K562 (cell line): ENCODE data around the gene SMU1. TPM values are rescaled to one million over a fixed set of nuclear protein-coding genes. Genes with fewer than 3 reads are reported as not detected.
A peak's percentile ranks its signal among the peaks of the same experiment; 100 is the strongest.

Source experiments
- AFF4 ChIP-seq: sonication (generic); formaldehyde crosslinking; IDR thresholded peaks from 2 replicates; pipeline ENCODE4 v1.8.0; 2023; ENCODE audit warnings: mild to moderate bottlenecking, missing genetic modification reagents
- CBFA2T3 ChIP-seq: fragments of 450-650 bp; IDR thresholded peaks from 2 replicates; pipeline ENCODE4 v1.6.1; 2017
- CHAMP1 ChIP-seq: fragments of 450-650 bp; IDR thresholded peaks from 2 replicates; pipeline ENCODE4 v1.6.1; 2016; ENCODE audit warnings: mild to moderate bottlenecking
- EWSR1 ChIP-seq: fragments of 450-650 bp; IDR thresholded peaks from 2 replicates; pipeline ENCODE4 v1.6.1; 2018; ENCODE audit warnings: borderline replicate concordance, mild to moderate bottlenecking, low read depth, moderate library complexity; ENCODE audit not compliant: partially characterized antibody
- FOXO4 ChIP-seq: fragments of 450-650 bp; formaldehyde crosslinking; IDR thresholded peaks from 2 replicates; pipeline ENCODE4 v1.4.0; 2020; ENCODE audit warnings: mild to moderate bottlenecking, moderate library complexity
- GTF2E2 ChIP-seq: fragments of 200-800 bp; sonication (Bioruptor generic); IDR thresholded peaks from 2 replicates; pipeline ENCODE4 v1.6.1; 2016; ENCODE audit warnings: missing genetic modification characterization, missing compliant biosample characterization
- MCM7 ChIP-seq, 2 experiments: fragments of 450-650 bp; IDR thresholded peaks; 2 replicates each; pipeline ENCODE4 v1.6.1; 2016 to 2018
- NKRF ChIP-seq: fragments of 450-650 bp; IDR thresholded peaks from 2 replicates; pipeline ENCODE4 v1.6.1; 2016; ENCODE audit warnings: borderline replicate concordance
- PKNOX1 ChIP-seq: fragments of 450-650 bp; IDR thresholded peaks from 2 replicates; pipeline ENCODE4 v1.6.1; 2016
- RBBP5 ChIP-seq: fragments of 200-600 bp; sonication (generic); IDR thresholded peaks from 2 replicates; pipeline ENCODE4 v1.6.1; 2012; ENCODE audit warnings: borderline replicate concordance, mild to moderate bottlenecking, low read length, control low read depth, inconsistent platforms; ENCODE audit not compliant: insufficient read depth, poor library complexity, severe bottlenecking
- RNF2 ChIP-seq: sonication (generic); IDR thresholded peaks from 2 replicates; pipeline ENCODE4 v1.6.1; 2016
- SRSF3 ChIP-seq: fragments of 200-400 bp; formaldehyde crosslinking; IDR thresholded peaks from 2 replicates; pipeline ENCODE4 v1.6.1; 2016; ENCODE audit warnings: mild to moderate bottlenecking, low read length, moderate library complexity; ENCODE audit not compliant: insufficient read depth
- ZNF324 ChIP-seq: fragments of 250-450 bp; sonication (Bioruptor Pico); IDR thresholded peaks from 2 replicates; pipeline ENCODE4 v1.4.0; 2020; ENCODE audit warnings: mild to moderate bottlenecking
- ZNF41 ChIP-seq: fragments of 250-450 bp; sonication (Bioruptor Pico); conservative IDR thresholded peaks from 2 replicates; pipeline ENCODE4 v1.4.0; 2020; ENCODE audit warnings: mild to moderate bottlenecking
- ZNF830 ChIP-seq: fragments of 250-450 bp; sonication (Bioruptor Pico); IDR thresholded peaks from 2 replicates; pipeline ENCODE4 v1.5.0; 2021; ENCODE audit warnings: mild to moderate bottlenecking
- ZZZ3 ChIP-seq: fragments of 450-650 bp; IDR thresholded peaks from 2 replicates; pipeline ENCODE4 v1.6.1; 2016; ENCODE audit warnings: antibody characterized with exemption, mild to moderate bottlenecking, moderate library complexity
- polyA plus RNA-seq, 8 experiments: library from polyadenylated mRNA; depleted of rRNA in 4 of 8; stranded (reverse) in 5 of 8; unstranded in 3 of 8; fragments of >200 nt; fragmentation: Nextera tagmentation in 2 of 8; fragmentation: Illumina TruSeq in 1 of 8; extraction: Ambion mirVana in 2 of 8; extraction: Trizol in 1 of 8; gene quantifications; 2 replicates each; pipeline versions ENCODE4 v1.2.1 to v1.2.3, GENCODE V29; 2011 to 2014; ENCODE audit warnings: inconsistent platforms in 1 of 8, missing spikeins in 1 of 8
- total RNA-seq, 7 experiments: library from RNA; depleted of rRNA in 6 of 7; stranded (reverse); fragments of >200 nt in 6 of 7; fragmentation: Illumina TruSeq in 2 of 7; extraction: Trizol in 2 of 7; gene quantifications; 2 replicates each; pipeline versions ENCODE4 v1.2.1 to v1.2.3, GENCODE V29; 2011 to 2021; ENCODE audit warnings: low replicate concordance in 1 of 7

Gene SMU1
- total and polyA plus RNA-seq, 9 of the 15 experiments (the other 6 are each of a cell fraction or from before 2014, with no cell fraction given) = 13.2 to 33.4 (median 20.7) TPM

- TF ChIP-seq GTF2E2 (peak; percentile 91; the same call in 1 of the 2 replicates), MCM7 (IDR thresholded peaks at IDR 0.05) (no peak), PKNOX1 (peak; percentile 68), AFF4 (CRISPR knock-in tag) (peak; percentile 69; the same call in 1 of the 2 replicates), ZNF41 (CRISPR knock-in tag) (no peak), RNF2 (0 out of 2 replicates have a peak, but pooled peaks have one; percentile 42), ZZZ3 (no peak), CBFA2T3 (no peak), RBBP5 (peak; percentile 49), FOXO4 (CRISPR knock-in tag) (no peak), EWSR1 (no peak), CHAMP1 (no peak), ZNF324 (CRISPR knock-in tag) (no peak), ZNF830 (CRISPR knock-in tag) (no peak), SRSF3 (no peak), NKRF (peak; percentile 61)
Measured at GRCh38 chr9:33024966-33025571, 51.4 kb downstream of the SMU1 start, which contains the start of gene DNAJA1 (continued).
